Ovary (tissue), 3 donors: ENCODE data around the gene PLPP3.

Experiments
- EP300 ChIP-seq: sonication (generic); formaldehyde crosslinking; IDR thresholded peaks from one replicate; pipeline ENCODE4 v1.6.1; 2017; ENCODE audit warnings: antibody characterized with exemption
- POLR2A ChIP-seq: fragments of 450-650 bp; IDR thresholded peaks from one replicate; pipeline ENCODE4 v1.6.1; 2017; ENCODE audit warnings: antibody characterized with exemption, mild to moderate bottlenecking, moderate library complexity
- TF ChIP-seq, protein P1 (sequence below), 3 donors: fragments of 450-650 bp in 2 of 3; fragments of 200-600 bp in 1 of 3; IDR thresholded peaks; one replicate each; pipeline versions ENCODE4 v1.5.1 to v1.8.0; 2016 to 2022; ENCODE audit warnings: antibody characterized with exemption in 3 of 3, mild to moderate bottlenecking in 1 of 3
- donor health status: DM: no; HTN: no; CAD: no.

DNA sequence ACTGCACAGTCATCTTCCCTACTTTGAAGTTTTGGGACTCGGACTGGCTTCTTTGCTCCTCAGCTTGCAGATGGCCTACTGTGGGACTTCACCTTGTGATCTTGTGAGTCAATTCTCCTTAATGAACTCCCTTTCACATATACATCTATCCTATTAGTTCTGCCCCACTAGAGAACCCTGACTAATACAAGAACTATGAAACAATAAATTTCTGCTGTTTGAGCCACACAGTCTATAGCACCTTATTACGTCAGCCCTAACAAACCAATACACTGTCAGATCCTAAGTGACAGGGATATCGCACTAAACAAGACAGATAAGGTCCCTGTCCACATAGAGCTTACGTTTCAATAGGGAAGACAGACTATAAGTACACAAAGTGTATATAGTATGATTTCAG, 120.1 kb downstream of the PLPP3 start:
- TF ChIP-seq, protein P1, sequence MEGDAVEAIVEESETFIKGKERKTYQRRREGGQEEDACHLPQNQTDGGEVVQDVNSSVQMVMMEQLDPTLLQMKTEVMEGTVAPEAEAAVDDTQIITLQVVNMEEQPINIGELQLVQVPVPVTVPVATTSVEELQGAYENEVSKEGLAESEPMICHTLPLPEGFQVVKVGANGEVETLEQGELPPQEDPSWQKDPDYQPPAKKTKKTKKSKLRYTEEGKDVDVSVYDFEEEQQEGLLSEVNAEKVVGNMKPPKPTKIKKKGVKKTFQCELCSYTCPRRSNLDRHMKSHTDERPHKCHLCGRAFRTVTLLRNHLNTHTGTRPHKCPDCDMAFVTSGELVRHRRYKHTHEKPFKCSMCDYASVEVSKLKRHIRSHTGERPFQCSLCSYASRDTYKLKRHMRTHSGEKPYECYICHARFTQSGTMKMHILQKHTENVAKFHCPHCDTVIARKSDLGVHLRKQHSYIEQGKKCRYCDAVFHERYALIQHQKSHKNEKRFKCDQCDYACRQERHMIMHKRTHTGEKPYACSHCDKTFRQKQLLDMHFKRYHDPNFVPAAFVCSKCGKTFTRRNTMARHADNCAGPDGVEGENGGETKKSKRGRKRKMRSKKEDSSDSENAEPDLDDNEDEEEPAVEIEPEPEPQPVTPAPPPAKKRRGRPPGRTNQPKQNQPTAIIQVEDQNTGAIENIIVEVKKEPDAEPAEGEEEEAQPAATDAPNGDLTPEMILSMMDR (IDR thresholded peaks at IDR 0.05) = no peak
- TF ChIP-seq POLR2A (no peak), EP300 (no peak)
